ENCODE results near the gene CUX1.

CUX1 gene

GRCh38 chr7:101824440-101824839 is 7.0 kb downstream of the CUX1 start:
- no peak for TF ChIP-seq EZH2 (IDR thresholded peaks at IDR 0.05; ENCODE audit: borderline replicate concordance, low read depth, low read length, severe bottlenecking)
- Histone ChIP-seq H4K20me1 (ENCODE audit: insufficient read depth, low read length) (peaks cover 88% of the 10 kb centered on the region), H3K79me2 (ENCODE audit: insufficient read depth, low read length) (peaks cover 99% of the 10 kb centered on the region), H3K4me2 (ENCODE audit: insufficient read depth, low read length) (no peak overlapping the region), H3K4me3 (ENCODE audit: low read depth in 1 of 2, low read length in 2 of 2) (no peak overlapping the region), H3K27ac (ENCODE audit: low read length) (no peak overlapping the region), H3K4me1 (ENCODE audit: insufficient read depth, low read length) (peaks cover 10% of the 10 kb centered on the region; the same call in 1 of the 2 replicates), H3K36me3 (ENCODE audit: insufficient read depth, low read length) (peaks cover 47% of the 10 kb centered on the region), H3K9me3 (ENCODE audit: insufficient read depth, low read length, severe bottlenecking) (no peaks in the 10 kb centered on the region), H2AFZ (ENCODE audit: low read depth, low read length) (no peak overlapping the region), H3K9ac (ENCODE audit: low read depth, low read length) (no peak overlapping the region), H3K27me3 (ENCODE audit: insufficient read depth, low read length, poor library complexity) (no peaks in the 10 kb centered on the region)
- no peak for DNase-seq
- ATAC-seq (ENCODE audit: insufficient read depth, low read depth): no peak

DNA sequence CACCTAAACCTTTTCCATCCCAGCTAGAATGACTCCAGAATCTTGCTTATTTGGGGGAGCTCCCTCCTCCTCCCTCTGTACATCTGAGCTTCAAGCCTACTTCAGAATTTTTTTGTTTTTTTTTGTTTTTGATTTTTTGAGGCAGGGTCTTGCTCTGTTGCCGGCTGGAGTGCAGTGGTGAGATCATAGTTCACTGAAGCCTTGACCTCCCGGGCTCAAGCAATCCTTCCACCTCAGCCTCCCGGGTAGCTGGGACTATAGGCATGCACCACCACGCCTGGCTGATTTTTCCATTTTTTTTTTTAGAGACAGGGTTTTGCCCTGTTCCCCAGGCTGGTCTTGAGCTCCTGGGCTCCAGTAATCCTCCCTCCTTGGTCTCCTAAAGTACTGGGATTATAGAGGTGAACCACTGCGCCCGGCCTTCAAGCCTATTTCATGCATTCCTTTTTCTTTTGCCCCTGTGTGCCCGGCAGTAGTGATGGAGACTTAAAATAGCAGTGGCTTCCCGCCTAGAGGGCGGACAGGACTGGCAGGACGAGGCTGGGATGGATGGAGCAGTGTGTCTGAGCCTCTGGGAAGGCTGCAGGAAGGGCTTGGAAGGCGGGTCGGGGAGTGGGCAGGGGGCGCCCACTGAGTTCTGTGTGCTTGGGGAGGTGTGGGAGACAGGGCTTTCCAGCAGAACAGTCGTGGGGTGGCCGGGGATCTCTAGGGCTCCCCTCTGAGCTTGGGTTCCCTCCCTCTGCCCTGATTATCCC is 8.8 kb downstream of the CUX1 start:
- Histone ChIP-seq H3K4me3 (ENCODE audit: low read depth in 1 of 2, low read length in 2 of 2) (no peak overlapping the region), H3K27ac (ENCODE audit: low read length) (no peak overlapping the region), H4K20me1 (ENCODE audit: insufficient read depth, low read length) (peaks cover 88% of the 10 kb centered on the region), H3K9ac (ENCODE audit: low read depth, low read length) (no peak overlapping the region), H3K4me1 (ENCODE audit: insufficient read depth, low read length) (no peaks in the 10 kb centered on the region), H3K9me3 (ENCODE audit: insufficient read depth, low read length, severe bottlenecking) (no peaks in the 10 kb centered on the region), H3K4me2 (ENCODE audit: insufficient read depth, low read length) (no peak overlapping the region), H2AFZ (ENCODE audit: low read depth, low read length) (no peak overlapping the region), H3K27me3 (ENCODE audit: insufficient read depth, low read length, poor library complexity) (no peaks in the 10 kb centered on the region), H3K79me2 (ENCODE audit: insufficient read depth, low read length) (peaks cover 99% of the 10 kb centered on the region), H3K36me3 (ENCODE audit: insufficient read depth, low read length) (peaks cover 50% of the 10 kb centered on the region)
- DNase-seq: no peak
- no peak for ATAC-seq (ENCODE audit: insufficient read depth, low read depth)
- TF ChIP-seq CTCF (IDR thresholded peaks at IDR 0.05; ENCODE audit: borderline replicate concordance, extremely low read depth, low read length, poor library complexity, severe bottlenecking): no peak
- no peak for TF ChIP-seq EZH2 (IDR thresholded peaks at IDR 0.05; ENCODE audit: borderline replicate concordance, low read depth, low read length, severe bottlenecking)

GRCh38 chr7:101828301-101829020 is 11.0 kb downstream of the CUX1 start:
- no peak overlapping the region for H3K4me3 ChIP-seq (ENCODE audit: low read depth in 1 of 2, low read length in 2 of 2)
- no peaks in the 10 kb centered on the region for H3K9me3 ChIP-seq (ENCODE audit: insufficient read depth, low read length, severe bottlenecking)
- H3K4me2 ChIP-seq (ENCODE audit: insufficient read depth, low read length): no peak overlapping the region
- peaks cover 94% of the 10 kb centered on the region for H4K20me1 ChIP-seq (ENCODE audit: insufficient read depth, low read length)
- H3K9ac ChIP-seq (ENCODE audit: low read depth, low read length): no peak overlapping the region
- peaks cover 100% of the 10 kb centered on the region for H3K79me2 ChIP-seq (ENCODE audit: insufficient read depth, low read length)
- peaks cover 39% of the 10 kb centered on the region for H3K36me3 ChIP-seq (ENCODE audit: insufficient read depth, low read length)
- TF ChIP-seq EZH2 (IDR thresholded peaks at IDR 0.05; ENCODE audit: borderline replicate concordance, low read depth, low read length, severe bottlenecking) (no peak), CTCF (IDR thresholded peaks at IDR 0.05; ENCODE audit: borderline replicate concordance, extremely low read depth, low read length, poor library complexity, severe bottlenecking) (no peak)
- H2AFZ ChIP-seq (ENCODE audit: low read depth, low read length): no peak overlapping the region
- ATAC-seq (ENCODE audit: insufficient read depth, low read depth): no peak
- no peaks in the 10 kb centered on the region for H3K27me3 ChIP-seq (ENCODE audit: insufficient read depth, low read length, poor library complexity)
- H3K27ac ChIP-seq (ENCODE audit: low read length): no peak overlapping the region
- no peak for DNase-seq
- H3K4me1 ChIP-seq (ENCODE audit: insufficient read depth, low read length): no peaks in the 10 kb centered on the region

- peaks cover 98% of the 10 kb centered on the region for H3K79me2 ChIP-seq (ENCODE audit: insufficient read depth, low read length)
- no peaks in the 10 kb centered on the region for H3K4me1 ChIP-seq (ENCODE audit: insufficient read depth, low read length)
- ATAC-seq (ENCODE audit: insufficient read depth, low read depth) (no peak), DNase-seq (no peak)
- peaks cover 38% of the 10 kb centered on the region for H3K36me3 ChIP-seq (ENCODE audit: insufficient read depth, low read length)
- no peak overlapping the region for H2AFZ ChIP-seq (ENCODE audit: low read depth, low read length)
- no peak for TF ChIP-seq EZH2 (IDR thresholded peaks at IDR 0.05; ENCODE audit: borderline replicate concordance, low read depth, low read length, severe bottlenecking)
- no peaks in the 10 kb centered on the region for H3K9me3 ChIP-seq (ENCODE audit: insufficient read depth, low read length, severe bottlenecking)
- peaks cover 91% of the 10 kb centered on the region for H4K20me1 ChIP-seq (ENCODE audit: insufficient read depth, low read length)
- no peak overlapping the region for H3K4me2 ChIP-seq (ENCODE audit: insufficient read depth, low read length)
- no peak overlapping the region for H3K27ac ChIP-seq (ENCODE audit: low read length)
- H3K9ac ChIP-seq (ENCODE audit: low read depth, low read length): no peak overlapping the region
- no peaks in the 10 kb centered on the region for H3K27me3 ChIP-seq (ENCODE audit: insufficient read depth, low read length, poor library complexity)
- H3K4me3 ChIP-seq (ENCODE audit: low read depth in 1 of 2, low read length in 2 of 2): no peak overlapping the region
Observed at GRCh38 chr7:101829374-101829773, 11.9 kb downstream of the CUX1 start.
